Activated naive CD4-positive, alpha-beta T cell treated with anti-CD3 and anti-CD28 coated beads, Interleukin-2, amount 10 ng/mL, durations not matched to agents 7 days and 5 days (primary cell): ENCODE data around the gene HSDL1.
A peak's percentile ranks its signal among the peaks of the same experiment; 100 is the strongest.

Source experiments
- CTCF ChIA-PET: fragments of 350-600 bp; sonication (Branson Sonifier 250); formaldehyde crosslinking; loops from one replicate; lab custom pipeline; 2021; ENCODE audit warnings: antibody characterized with exemption; lab: Charles Lee
- DNase-seq: peaks from one replicate; pipeline ENCODE4 v3.0.0-alpha.2; 2020
- H3K27ac Mint-ChIP-seq: one replicate; pipeline ENCODE4 v1.8.0; 2021; ENCODE audit warnings: mild to moderate bottlenecking, moderate library complexity, mixed read lengths
- H3K27me3 Mint-ChIP-seq: one replicate; pipeline ENCODE4 v1.8.0; 2021; ENCODE audit warnings: mild to moderate bottlenecking, mixed read lengths
- H3K36me3 Mint-ChIP-seq: one replicate; pipeline ENCODE4 v1.8.0; 2021; ENCODE audit warnings: mixed read lengths
- H3K4me1 Mint-ChIP-seq: one replicate; pipeline ENCODE4 v1.8.0; 2021; ENCODE audit warnings: mixed read lengths
- H3K4me3 Mint-ChIP-seq: one replicate; pipeline ENCODE4 v1.8.0; 2021; ENCODE audit warnings: mild to moderate bottlenecking, moderate library complexity, mixed read lengths
- H3K9me3 Mint-ChIP-seq: one replicate; pipeline ENCODE4 v1.8.0; 2021; ENCODE audit warnings: mixed read lengths

Gene HSDL1

GRCh38 chr16:84139628-84140258, 5.2 kb downstream of the HSDL1 start:
- no peaks in the 10 kb centered on the region for H3K9me3 Mint-ChIP-seq
- peaks cover 7% of the 10 kb centered on the region for H3K27me3 Mint-ChIP-seq
- no peak overlapping the region for H3K27ac Mint-ChIP-seq
- peaks cover 3% of the 10 kb centered on the region for H3K36me3 Mint-ChIP-seq
- no peak overlapping the region for H3K4me3 Mint-ChIP-seq
- no peak for DNase-seq
- CTCF ChIA-PET = interaction anchor here (0.7 to 1.9 kb wide), 3 partner anchors 50 to 74 kb away, joined by 3 to 6 read pairs (median 4); no protein-coding TSS in a partner anchor
- peaks cover 36% of the 10 kb centered on the region for H3K4me1 Mint-ChIP-seq

DNA sequence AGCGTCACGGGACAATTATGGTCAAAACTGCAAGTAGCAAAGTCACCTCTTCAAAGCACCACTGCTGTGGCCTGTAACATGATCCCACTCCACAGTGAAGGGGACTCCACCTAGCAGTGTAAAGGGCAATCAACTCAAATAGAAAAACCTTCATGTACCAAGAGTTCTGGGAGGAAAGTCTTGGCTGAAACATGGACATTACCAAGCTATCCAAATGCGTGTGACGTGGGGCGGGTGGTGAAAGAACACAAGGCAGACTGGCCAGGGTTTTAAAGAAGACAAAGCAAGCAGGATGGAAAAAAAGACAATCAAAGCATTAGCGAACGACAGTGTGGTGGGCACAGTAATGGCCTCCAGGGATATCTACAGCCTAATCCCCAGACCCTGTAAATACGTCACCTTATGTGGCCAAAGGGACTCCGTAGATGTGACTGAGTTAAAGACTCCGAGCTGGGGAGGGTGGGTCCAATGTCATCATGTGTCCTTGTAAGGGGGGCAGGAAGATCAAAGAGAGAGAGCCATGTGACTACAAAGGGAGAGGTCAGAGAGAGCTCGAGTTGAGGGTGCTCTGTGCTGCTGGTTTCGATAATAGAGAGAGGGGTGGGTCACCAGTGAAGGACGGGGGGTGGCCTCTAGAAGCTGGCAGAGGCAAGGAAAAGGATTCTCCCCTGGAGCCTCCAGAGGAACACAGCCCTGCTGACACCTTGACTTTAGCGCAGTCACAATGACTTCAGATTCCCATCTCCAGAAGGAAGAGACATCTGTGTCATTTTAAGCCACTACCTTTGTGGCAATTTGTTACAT, 6.0 kb downstream of the HSDL1 start:
- CTCF ChIA-PET = interaction anchor here (0.7 to 1.9 kb wide), 3 partner anchors 50 to 73 kb away, joined by 3 to 6 read pairs (median 4); no protein-coding TSS in a partner anchor
- no peaks in the 10 kb centered on the region for H3K9me3 Mint-ChIP-seq
- H3K36me3 Mint-ChIP-seq = no peaks in the 10 kb centered on the region
- no peak overlapping the region for H3K27ac Mint-ChIP-seq
- peaks cover 32% of the 10 kb centered on the region for H3K4me1 Mint-ChIP-seq
- no peaks in the 10 kb centered on the region for H3K27me3 Mint-ChIP-seq
- peak; percentile 31 for DNase-seq
- no peak overlapping the region for H3K4me3 Mint-ChIP-seq

DNA sequence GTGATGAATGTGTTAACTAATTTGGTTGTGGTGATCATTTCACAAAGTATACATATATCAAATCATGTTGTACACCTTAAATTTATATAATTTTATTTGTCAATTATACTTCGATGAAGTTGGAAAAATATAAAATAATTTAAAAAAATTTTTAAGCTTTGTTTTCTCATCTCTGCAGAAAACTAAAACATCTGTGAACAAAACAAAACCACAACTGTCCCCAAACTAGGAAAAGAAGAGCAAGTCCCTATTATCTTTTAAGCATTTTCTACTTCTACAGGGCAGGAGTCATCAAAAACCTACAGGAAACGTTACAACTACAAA, 6.5 kb downstream of the HSDL1 start:
- no peak overlapping the region for H3K27ac Mint-ChIP-seq
- H3K36me3 Mint-ChIP-seq = no peaks in the 10 kb centered on the region
- H3K27me3 Mint-ChIP-seq = no peaks in the 10 kb centered on the region
- H3K4me3 Mint-ChIP-seq = no peak overlapping the region
- peaks cover 30% of the 10 kb centered on the region for H3K4me1 Mint-ChIP-seq
- CTCF ChIA-PET = interaction anchor here (1.5 to 1.9 kb wide), 2 partner anchors 23 to 73 kb away, joined by 3 to 6 read pairs; no protein-coding TSS in a partner anchor
- DNase-seq = no peak
- H3K9me3 Mint-ChIP-seq = no peaks in the 10 kb centered on the region

- CTCF ChIA-PET = interaction anchor here (1.5 to 1.9 kb wide), 2 partner anchors 23 to 72 kb away, joined by 3 to 6 read pairs; no protein-coding TSS in a partner anchor
- H3K27ac Mint-ChIP-seq = no peak overlapping the region
Measured at GRCh38 chr16:84137769-84138357, 7.1 kb downstream of the HSDL1 start.

DNA sequence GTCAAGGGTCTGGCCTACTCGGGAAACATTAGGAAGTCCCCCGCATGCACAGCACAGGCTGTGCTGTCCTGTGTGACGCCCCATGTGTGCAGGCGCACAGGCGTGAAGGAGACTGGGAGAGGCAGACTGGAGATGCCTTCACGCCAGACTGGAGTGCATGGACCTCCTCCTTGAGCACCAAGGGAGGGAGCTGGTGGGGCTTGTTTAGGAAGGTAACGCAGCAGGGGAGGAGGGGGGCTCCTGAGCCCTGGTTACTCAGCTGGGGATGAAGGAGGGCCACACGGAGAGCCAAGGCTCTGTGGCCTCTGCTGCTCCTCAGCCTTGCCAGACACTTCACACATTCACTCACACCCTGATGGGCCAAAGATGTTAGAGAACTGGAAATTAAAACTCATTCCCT, 7.7 kb downstream of the HSDL1 start:
- no peak for DNase-seq
- CTCF ChIA-PET = interaction anchor here (1.5 kb wide), 1 partner anchor 24 kb away, joined by 3 read pairs; no protein-coding TSS in a partner anchor
- H3K27me3 Mint-ChIP-seq = no peaks in the 10 kb centered on the region
- H3K9me3 Mint-ChIP-seq = no peaks in the 10 kb centered on the region
- no peaks in the 10 kb centered on the region for H3K36me3 Mint-ChIP-seq
- H3K4me1 Mint-ChIP-seq = peaks cover 25% of the 10 kb centered on the region
- no peak overlapping the region for H3K27ac Mint-ChIP-seq
- no peak overlapping the region for H3K4me3 Mint-ChIP-seq

More at GRCh38 chr16:84137769-84138357, 7.1 kb downstream of the HSDL1 start:
- Mint-ChIP-seq H3K4me1 (peaks cover 26% of the 10 kb centered on the region), H3K36me3 (no peaks in the 10 kb centered on the region), H3K4me3 (no peak overlapping the region), H3K9me3 (no peaks in the 10 kb centered on the region), H3K27me3 (no peaks in the 10 kb centered on the region)
- no peak for DNase-seq

GRCh38 chr16:84136331-84137125, 8.4 kb downstream of the HSDL1 start:
- CTCF ChIA-PET = interaction anchor here (1.5 kb wide), 1 partner anchor 25 kb away, joined by 3 read pairs; no protein-coding TSS in a partner anchor
- H3K27me3 Mint-ChIP-seq = no peaks in the 10 kb centered on the region
- no peak overlapping the region for H3K27ac Mint-ChIP-seq
- H3K4me1 Mint-ChIP-seq = peaks cover 22% of the 10 kb centered on the region
- H3K9me3 Mint-ChIP-seq = no peaks in the 10 kb centered on the region
- H3K36me3 Mint-ChIP-seq = no peaks in the 10 kb centered on the region
- H3K4me3 Mint-ChIP-seq = no peak overlapping the region
- no peak for DNase-seq

GRCh38 chr16:84132527-84133285, 12.3 kb downstream of the HSDL1 start:
- Mint-ChIP-seq H3K9me3 (no peaks in the 10 kb centered on the region), H3K4me3 (no peak overlapping the region), H3K4me1 (peaks cover under 1% of the 10 kb centered on the region), H3K27me3 (no peaks in the 10 kb centered on the region), H3K36me3 (peaks cover 4% of the 10 kb centered on the region), H3K27ac (no peak overlapping the region)
- CTCF ChIA-PET = interaction anchor here (0.6 to 1.8 kb wide), 4 partner anchors 9 to 54 kb away, joined by 3 to 4 read pairs (median 4); partner anchors contain the start of gene TAF1C
- DNase-seq = no peak

GRCh38 chr16:84131117-84131516, 13.9 kb downstream of the HSDL1 start:
- Mint-ChIP-seq H3K27ac (no peak overlapping the region), H3K4me3 (no peak overlapping the region), H3K4me1 (no peaks in the 10 kb centered on the region), H3K36me3 (peaks cover 4% of the 10 kb centered on the region), H3K27me3 (no peaks in the 10 kb centered on the region), H3K9me3 (no peaks in the 10 kb centered on the region)
- CTCF ChIA-PET = interaction anchor here (1.8 kb wide), 1 partner anchor 56 kb away, joined by 4 read pairs; the partner anchor contains the start of gene TAF1C
- no peak for DNase-seq

- Mint-ChIP-seq H3K36me3 (peaks cover 1% of the 10 kb centered on the region), H3K4me1 (peaks cover 3% of the 10 kb centered on the region), H3K4me3 (no peak overlapping the region), H3K27ac (no peak overlapping the region), H3K9me3 (no peaks in the 10 kb centered on the region), H3K27me3 (no peaks in the 10 kb centered on the region)
- no peak for DNase-seq
- CTCF ChIA-PET = no interaction called here
Measured at GRCh38 chr16:84124257-84125073, 20.5 kb downstream of the HSDL1 start.

DNA sequence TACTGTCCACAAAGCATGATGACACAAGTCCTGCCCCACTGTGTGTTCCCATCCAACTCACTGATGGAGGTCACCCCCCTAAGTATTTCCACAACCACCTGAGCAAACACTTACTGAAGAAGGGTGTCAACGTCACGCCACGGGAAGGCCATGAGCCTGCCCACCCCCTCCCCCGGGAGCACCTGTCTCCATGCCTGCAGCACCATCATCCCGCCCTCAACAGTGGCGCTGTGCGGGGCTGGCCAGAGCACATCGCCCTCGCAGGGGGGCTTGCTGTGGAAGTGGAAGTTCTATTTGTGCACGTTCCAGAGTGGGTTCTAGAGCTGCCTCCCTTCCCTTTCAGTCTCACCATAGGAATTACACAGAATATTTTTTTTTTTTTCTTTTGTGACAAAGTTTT, 24.0 kb downstream of the HSDL1 start:
- Mint-ChIP-seq H3K27me3 (no peaks in the 10 kb centered on the region), H3K9me3 (no peaks in the 10 kb centered on the region), H3K27ac (no peak overlapping the region), H3K4me3 (no peak overlapping the region), H3K4me1 (peaks cover 18% of the 10 kb centered on the region), H3K36me3 (no peaks in the 10 kb centered on the region)
- CTCF ChIA-PET = no interaction called here
- DNase-seq = no peak

- Mint-ChIP-seq H3K36me3 (no peaks in the 10 kb centered on the region), H3K27ac (no peak overlapping the region), H3K27me3 (no peaks in the 10 kb centered on the region), H3K9me3 (no peaks in the 10 kb centered on the region), H3K4me1 (peaks cover 21% of the 10 kb centered on the region), H3K4me3 (no peak overlapping the region)
- CTCF ChIA-PET = interaction anchor here (0.6 kb wide), 1 partner anchor 163 kb away, joined by 3 read pairs; no protein-coding TSS in a partner anchor
- DNase-seq = no peak
Measured at GRCh38 chr16:84120023-84120422, 25.0 kb downstream of the HSDL1 start.

- H3K27ac Mint-ChIP-seq = no peak overlapping the region
- no peaks in the 10 kb centered on the region for H3K9me3 Mint-ChIP-seq
- no peak overlapping the region for H3K4me3 Mint-ChIP-seq
- peaks cover 22% of the 10 kb centered on the region for H3K4me1 Mint-ChIP-seq
- DNase-seq = no peak
- CTCF ChIA-PET = interaction anchor here (0.6 to 1.1 kb wide), 2 partner anchors 68 to 163 kb away, joined by 3 to 4 read pairs; partner anchors contain the start of gene TAF1C
- peaks cover under 1% of the 10 kb centered on the region for H3K36me3 Mint-ChIP-seq
- H3K27me3 Mint-ChIP-seq = no peaks in the 10 kb centered on the region
Measured at GRCh38 chr16:84119368-84119767, 25.6 kb downstream of the HSDL1 start.
